ENCODE results near the gene AGR2. TPM values are rescaled to one million over a fixed set of nuclear protein-coding genes. Genes with fewer than 3 reads are reported as not detected.

AGR2 gene
- total RNA-seq, 1 experiment from 2014 or later = 0.93 TPM

- no peak overlapping the region for H3K27ac ChIP-seq (ENCODE audit: low read depth, low read length)
- H3K9ac ChIP-seq (ENCODE audit: low read length) = no peak overlapping the region
- H3K9me2 ChIP-seq (ENCODE audit: insufficient read depth) = peaks cover 3% of the 10 kb centered on the region
- intact Hi-C loops (cut with micrococcal nuclease) = no loop called here
- H3K79me2 ChIP-seq (ENCODE audit: insufficient read depth, low read length) = no peaks in the 10 kb centered on the region
- no peaks in the 10 kb centered on the region for H3K36me3 ChIP-seq (ENCODE audit: control insufficient read depth in 1 of 2, insufficient read depth in 2 of 2, low read length in 2 of 2)
- ATAC-seq (no peak), DNase-seq (ENCODE audit: low read depth, low spot score) (no peak)
- H3K4me1 ChIP-seq (ENCODE audit: control insufficient read depth in 1 of 2, insufficient read depth in 2 of 2, low read length in 2 of 2) = peaks cover 0 to 4% of the 10 kb centered on the region in 2 experiments; a peak in 2 of 4 replicates
- no peaks in the 10 kb centered on the region; a peak in 1 of 4 replicates for H3K9me3 ChIP-seq (ENCODE audit: control insufficient read depth in 1 of 2, insufficient read depth in 1 of 2, low read depth in 1 of 2, low read length in 2 of 2)
- no peak overlapping the region for H2AFZ ChIP-seq (ENCODE audit: low read depth, low read length, poor library complexity, severe bottlenecking)
- H3K4me2 ChIP-seq (ENCODE audit: low read length) = no peak overlapping the region
- TF ChIP-seq ZNF274 (IDR thresholded peaks at IDR 0.05; ENCODE audit: low read depth, low read length) (no peak), TCF7L2 (IDR thresholded peaks at IDR 0.05; ENCODE audit: borderline replicate concordance, extremely low read depth, insufficient read depth, insufficient read length) (no peak), FOSL1 (IDR thresholded peaks at IDR 0.05; ENCODE audit: low read depth) (no peak), EZH2 (IDR thresholded peaks at IDR 0.05) (no peak), ELF1 (IDR thresholded peaks at IDR 0.05; ENCODE audit: borderline replicate concordance, low read depth) (no peak), YY1 (IDR thresholded peaks at IDR 0.05; ENCODE audit: extremely low read depth, insufficient replicate concordance, low read depth, low read length) (no peak), EGR1 (IDR thresholded peaks at IDR 0.05; ENCODE audit: low read depth) (no peak), REST (IDR thresholded peaks at IDR 0.05; ENCODE audit: low read depth) (no peak), JUND (IDR thresholded peaks at IDR 0.05) (no peak), SP1 (IDR thresholded peaks at IDR 0.05; ENCODE audit: low read depth) (no peak), ATF3 (IDR thresholded peaks at IDR 0.05) (no peak), SIN3A (IDR thresholded peaks at IDR 0.05; ENCODE audit: low read depth) (no peak), SRF (IDR thresholded peaks at IDR 0.05; ENCODE audit: low read depth) (no peak), EZH2phosphoT487 (IDR thresholded peaks at IDR 0.05; ENCODE audit: borderline replicate concordance) (no peak), ZFX (IDR thresholded peaks at IDR 0.05) (no peak), ZBTB33 (IDR thresholded peaks at IDR 0.05; ENCODE audit: extremely low read depth, insufficient replicate concordance, low read length) (no peak), CTCF (IDR thresholded peaks at IDR 0.05 in 2 of 3, conservative IDR thresholded peaks at IDR 0.05 in 1 of 3; ENCODE audit: borderline replicate concordance in 1 of 3, insufficient read depth in 1 of 3, low read depth in 2 of 3, low read length in 2 of 3) (no peak), POLR2A (IDR thresholded peaks at IDR 0.05; ENCODE audit: borderline replicate concordance, extremely low read depth, insufficient read depth, insufficient read length) (no peak)
- no peaks in the 10 kb centered on the region for H4K20me1 ChIP-seq (ENCODE audit: insufficient read depth)
- H3K4me3 ChIP-seq (replicated peaks in 1 of 2; ENCODE audit: low read depth in 1 of 2, low read length in 2 of 2) = no peak overlapping the region
- H3K27me3 ChIP-seq (ENCODE audit: insufficient read depth, low read length) = no peaks in the 10 kb centered on the region
- RAD21 ChIA-PET (ENCODE audit: low non-redundant PET in 1 of 2, low total read pairs in 2 of 2, uncharacterized antibody in 2 of 2, unreplicated experiment in 2 of 2) = no interaction called here
- no TSS peak for BruUV-seq (replicated peaks)
- POLR2A ChIA-PET = no interaction called here
- CTCF ChIA-PET = interaction anchor here (1.5 kb wide), 1 partner anchor 11 kb away, joined by 6 read pairs; no protein-coding TSS in a partner anchor
Measured at GRCh38 chr7:16812542-16813231, 7.9 kb upstream of the AGR2 start.
